Measurements from ENCODE around the gene TPSAB1. TPM values are rescaled to one million over a fixed set of nuclear protein-coding genes. Genes with fewer than 3 reads are reported as not detected.

Gene TPSAB1
- total RNA-seq, 1 donor from 2014 or later = not detected

DNA sequence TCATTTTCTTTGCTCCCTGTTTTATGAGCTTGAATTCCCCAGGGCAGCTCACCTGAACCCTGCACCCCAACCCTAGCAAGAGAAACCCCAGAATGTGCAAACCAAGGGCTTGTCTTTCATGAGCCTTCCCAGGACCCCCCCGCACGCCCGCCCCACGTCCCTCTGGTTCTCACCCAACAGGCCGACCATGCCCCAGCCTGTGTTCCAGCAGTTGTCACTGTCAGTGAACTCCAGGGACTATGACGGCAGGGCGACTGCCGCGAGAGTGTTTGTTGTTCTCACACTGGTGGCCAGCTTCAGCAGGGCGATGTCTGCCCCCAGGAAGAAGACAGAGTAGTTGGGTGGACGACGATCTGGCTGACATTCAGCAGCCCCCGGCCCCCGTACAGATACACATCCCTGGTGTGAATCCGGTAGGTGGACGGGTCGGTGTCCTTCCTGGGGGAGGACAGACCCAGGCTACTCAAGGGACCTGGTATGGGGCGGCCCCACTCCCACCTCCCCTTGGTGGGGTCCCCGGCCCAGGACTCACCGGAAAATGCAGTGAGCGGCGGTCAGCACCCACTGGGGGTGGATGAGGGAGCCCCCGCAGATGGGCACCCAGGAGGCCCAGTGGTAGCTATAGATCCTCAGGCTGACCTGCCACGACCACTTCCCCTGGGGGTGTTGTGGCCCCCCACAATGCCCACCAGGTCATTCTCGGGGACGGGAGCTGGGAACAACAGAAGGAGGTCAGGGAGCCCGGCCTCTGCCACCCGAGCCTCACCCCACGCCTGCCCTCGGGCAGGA is 35.5 kb downstream of the TPSAB1 start:
- H3K9me3 Mint-ChIP-seq (ENCODE audit: unreplicated experiment) = peaks cover 10% of the 10 kb centered on the region
- H3K27me3 Mint-ChIP-seq (ENCODE audit: unreplicated experiment) = peaks cover 5% of the 10 kb centered on the region
- peaks cover 5% of the 10 kb centered on the region for H3K4me1 Mint-ChIP-seq (ENCODE audit: low read depth, unreplicated experiment)
- no peaks in the 10 kb centered on the region for H3K36me3 Mint-ChIP-seq (ENCODE audit: unreplicated experiment)
- TF ChIP-seq, protein P1, sequence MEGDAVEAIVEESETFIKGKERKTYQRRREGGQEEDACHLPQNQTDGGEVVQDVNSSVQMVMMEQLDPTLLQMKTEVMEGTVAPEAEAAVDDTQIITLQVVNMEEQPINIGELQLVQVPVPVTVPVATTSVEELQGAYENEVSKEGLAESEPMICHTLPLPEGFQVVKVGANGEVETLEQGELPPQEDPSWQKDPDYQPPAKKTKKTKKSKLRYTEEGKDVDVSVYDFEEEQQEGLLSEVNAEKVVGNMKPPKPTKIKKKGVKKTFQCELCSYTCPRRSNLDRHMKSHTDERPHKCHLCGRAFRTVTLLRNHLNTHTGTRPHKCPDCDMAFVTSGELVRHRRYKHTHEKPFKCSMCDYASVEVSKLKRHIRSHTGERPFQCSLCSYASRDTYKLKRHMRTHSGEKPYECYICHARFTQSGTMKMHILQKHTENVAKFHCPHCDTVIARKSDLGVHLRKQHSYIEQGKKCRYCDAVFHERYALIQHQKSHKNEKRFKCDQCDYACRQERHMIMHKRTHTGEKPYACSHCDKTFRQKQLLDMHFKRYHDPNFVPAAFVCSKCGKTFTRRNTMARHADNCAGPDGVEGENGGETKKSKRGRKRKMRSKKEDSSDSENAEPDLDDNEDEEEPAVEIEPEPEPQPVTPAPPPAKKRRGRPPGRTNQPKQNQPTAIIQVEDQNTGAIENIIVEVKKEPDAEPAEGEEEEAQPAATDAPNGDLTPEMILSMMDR (IDR thresholded peaks at IDR 0.05; ENCODE audit: partially characterized antibody, unreplicated experiment) = no peak
- DNase-seq = no peak
- H3K27ac Mint-ChIP-seq (ENCODE audit: unreplicated experiment) = no peak overlapping the region
- no peak overlapping the region for H3K4me3 Mint-ChIP-seq (ENCODE audit: unreplicated experiment)

DNA sequence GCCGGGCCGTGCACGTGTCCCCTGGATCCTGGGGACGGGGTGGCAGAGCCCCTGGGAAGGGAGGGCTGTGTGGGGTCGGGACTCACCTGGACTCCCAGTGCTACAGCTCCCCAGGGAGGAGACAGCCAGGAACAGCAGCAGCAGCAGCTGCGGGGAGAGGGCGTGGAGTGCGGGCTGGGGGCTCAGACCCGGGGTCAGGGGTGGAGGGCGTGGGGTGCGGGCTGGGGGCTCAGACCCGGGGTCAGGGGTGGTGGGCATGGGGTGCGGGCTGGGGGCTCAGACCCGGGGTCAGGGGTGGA is 36.0 kb downstream of the TPSAB1 start:
- Mint-ChIP-seq H3K4me3 (ENCODE audit: unreplicated experiment) (no peak overlapping the region), H3K36me3 (ENCODE audit: unreplicated experiment) (no peaks in the 10 kb centered on the region), H3K4me1 (ENCODE audit: low read depth, unreplicated experiment) (peaks cover 5% of the 10 kb centered on the region), H3K9me3 (ENCODE audit: unreplicated experiment) (peaks cover 10% of the 10 kb centered on the region), H3K27me3 (ENCODE audit: unreplicated experiment) (peaks cover 5% of the 10 kb centered on the region), H3K27ac (ENCODE audit: unreplicated experiment) (no peak overlapping the region)
- DNase-seq = no peak
- TF ChIP-seq, protein P1 (IDR thresholded peaks at IDR 0.05; ENCODE audit: partially characterized antibody, unreplicated experiment) = no peak

DNA sequence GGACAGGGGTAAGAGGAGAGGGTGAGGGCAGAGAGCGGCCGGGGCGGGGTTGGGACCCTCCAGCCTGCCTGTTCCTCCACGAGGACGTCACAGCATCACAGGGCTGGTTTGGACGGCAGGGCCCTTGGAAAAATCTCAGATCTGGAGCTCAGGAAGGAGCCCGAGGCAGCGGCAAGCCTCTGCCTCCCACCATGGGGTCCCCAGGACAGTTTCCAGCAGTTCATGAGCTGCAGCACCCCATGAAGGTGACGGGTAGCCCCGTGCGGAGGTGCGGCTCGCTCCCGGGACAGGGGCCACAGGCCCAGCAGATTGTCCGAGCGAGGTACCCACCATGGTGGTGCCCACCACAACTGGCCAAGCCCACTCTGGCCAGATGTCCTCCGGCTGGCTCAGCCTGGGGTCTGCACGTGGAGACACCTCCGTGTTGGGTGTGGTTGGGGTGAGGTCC is 36.7 kb downstream of the TPSAB1 start:
- no peak for DNase-seq
- H3K27ac Mint-ChIP-seq (ENCODE audit: unreplicated experiment) = no peak overlapping the region
- H3K36me3 Mint-ChIP-seq (ENCODE audit: unreplicated experiment) = no peaks in the 10 kb centered on the region
- H3K9me3 Mint-ChIP-seq (ENCODE audit: unreplicated experiment) = peaks cover 10% of the 10 kb centered on the region
- no peak overlapping the region for H3K4me3 Mint-ChIP-seq (ENCODE audit: unreplicated experiment)
- peaks cover 5% of the 10 kb centered on the region for H3K27me3 Mint-ChIP-seq (ENCODE audit: unreplicated experiment)
- peaks cover 5% of the 10 kb centered on the region for H3K4me1 Mint-ChIP-seq (ENCODE audit: low read depth, unreplicated experiment)
- TF ChIP-seq, protein P1 (IDR thresholded peaks at IDR 0.05; ENCODE audit: partially characterized antibody, unreplicated experiment) = no peak

GRCh38 chr16:1277617-1278282 is 37.2 kb downstream of the TPSAB1 start:
- H3K9me3 Mint-ChIP-seq (ENCODE audit: unreplicated experiment) = peaks cover 10% of the 10 kb centered on the region
- H3K27me3 Mint-ChIP-seq (ENCODE audit: unreplicated experiment) = peaks cover 4% of the 10 kb centered on the region
- H3K4me1 Mint-ChIP-seq (ENCODE audit: low read depth, unreplicated experiment) = peaks cover 5% of the 10 kb centered on the region
- H3K36me3 Mint-ChIP-seq (ENCODE audit: unreplicated experiment) = no peaks in the 10 kb centered on the region
- H3K4me3 Mint-ChIP-seq (ENCODE audit: unreplicated experiment) = no peak overlapping the region
- TF ChIP-seq, protein P1 (IDR thresholded peaks at IDR 0.05; ENCODE audit: partially characterized antibody, unreplicated experiment) = no peak
- H3K27ac Mint-ChIP-seq (ENCODE audit: unreplicated experiment) = no peak overlapping the region
- no peak for DNase-seq

GRCh38 chr16:1278477-1278876 is 38.0 kb downstream of the TPSAB1 start:
- Mint-ChIP-seq H3K4me1 (ENCODE audit: low read depth, unreplicated experiment) (peaks cover 5% of the 10 kb centered on the region), H3K9me3 (ENCODE audit: unreplicated experiment) (peaks cover 6% of the 10 kb centered on the region), H3K36me3 (ENCODE audit: unreplicated experiment) (no peaks in the 10 kb centered on the region), H3K4me3 (ENCODE audit: unreplicated experiment) (no peak overlapping the region), H3K27me3 (ENCODE audit: unreplicated experiment) (peaks cover 2% of the 10 kb centered on the region), H3K27ac (ENCODE audit: unreplicated experiment) (no peak overlapping the region)
- DNase-seq = peak; percentile 47
- TF ChIP-seq, protein P1 (IDR thresholded peaks at IDR 0.05; ENCODE audit: partially characterized antibody, unreplicated experiment) = no peak
